Measurements from ENCODE around the gene FGD5. TPM values are rescaled to one million over a fixed set of nuclear protein-coding genes. Genes with fewer than 3 reads are reported as not detected.

FGD5 gene
- total RNA-seq (ENCODE audit: low replicate concordance) = 0.18 and 3.9 TPM in 2 replicates

GRCh38 chr3:14818804-14819500, at the start of gene FGD5:
Gene FGD5, plus strand, starts transcription at chr3:14818962. Its CDS starts 110 bp downstream, at chr3:14819072.
- TF ChIP-seq CTCF (IDR thresholded peaks at IDR 0.05; ENCODE audit: insufficient read depth, low read length) = no peak
- DNase-seq (ENCODE audit: low read depth) = no peak
- no peak within 1 kb of the TSS for H3K4me3 ChIP-seq (ENCODE audit: low read depth, low read length)

- no peak for DNase-seq (ENCODE audit: low read depth)
- TF ChIP-seq CTCF (IDR thresholded peaks at IDR 0.05; ENCODE audit: insufficient read depth, low read length) = no peak
- H3K4me3 ChIP-seq (ENCODE audit: low read depth, low read length) = no peak overlapping the region
Observed at GRCh38 chr3:14769544-14770325, 49.0 kb upstream of the FGD5 start.

- no peak for TF ChIP-seq CTCF (IDR thresholded peaks at IDR 0.05; ENCODE audit: insufficient read depth, low read length)
- DNase-seq (ENCODE audit: low read depth) = no peak
- H3K4me3 ChIP-seq (ENCODE audit: low read depth, low read length) = no peak overlapping the region
Observed at GRCh38 chr3:14770591-14770990, 48.2 kb upstream of the FGD5 start.

- TF ChIP-seq CTCF (IDR thresholded peaks at IDR 0.05; ENCODE audit: insufficient read depth, low read length) = no peak
- no peak overlapping the region for H3K4me3 ChIP-seq (ENCODE audit: low read depth, low read length)
- no peak for DNase-seq (ENCODE audit: low read depth)
Observed at GRCh38 chr3:14771593-14772497, 46.9 kb upstream of the FGD5 start.

GRCh38 chr3:14772533-14773138, 46.1 kb upstream of the FGD5 start:
- no peak for TF ChIP-seq CTCF (IDR thresholded peaks at IDR 0.05; ENCODE audit: insufficient read depth, low read length)
- no peak overlapping the region for H3K4me3 ChIP-seq (ENCODE audit: low read depth, low read length)
- no peak for DNase-seq (ENCODE audit: low read depth)

GRCh38 chr3:14773281-14773680, 45.5 kb upstream of the FGD5 start:
- no peak for DNase-seq (ENCODE audit: low read depth)
- TF ChIP-seq CTCF (IDR thresholded peaks at IDR 0.05; ENCODE audit: insufficient read depth, low read length) = no peak
- no peak overlapping the region for H3K4me3 ChIP-seq (ENCODE audit: low read depth, low read length)

All from fibroblast of the aortic adventitia (primary cell).